HepG2 (cell line): ENCODE measurements around the gene GALNT12. TPM values are rescaled to one million over a fixed set of nuclear protein-coding genes. Genes with fewer than 3 reads are reported as not detected.

ENCODE experiments used
- ATAC-seq: fragments of 200-7000 bp; cut with Tn5 transposase; 3 replicates; pipeline ENCODE4 v1.9.1; 2020; ENCODE audit warnings: mild to moderate bottlenecking, moderate library complexity
- BruUV-seq: library from RNA; stranded (reverse); fragments of 400-500 nt; replicated peaks from 2 replicates; lab custom pipeline; 2021; lab: Mats Ljungman, UMichigan
- CTCF ChIA-PET: fragments of 300-600 bp; formaldehyde crosslinking; extraction: SDS; loops from one replicate; lab custom pipeline; 2021; ENCODE audit warnings: low total read pairs, inconsistent platforms, low intra/inter-chr PET ratio; lab: Yijun Ruan, JAX
- POLR2A ChIA-PET: fragments of 350-600 bp; sonication (Branson Sonifier 250); formaldehyde crosslinking; loops from one replicate; lab custom pipeline; 2020; ENCODE audit warnings: antibody characterized with exemption, inconsistent platforms; lab: Yijun Ruan, JAX
- DNase-seq: peaks from one replicate; pipeline ENCODE4 v3.0.0-alpha.2; 2015; ENCODE audit warnings: low spot score
- FAIRE-seq: peaks from 3 replicates; lab custom pipeline; 2011; peaks lifted over from hg19 to GRCh38; lab: Jason Lieb, UNC
- H2AFZ ChIP-seq: one replicate; pipeline ENCODE4 v1.6.1; 2011; ENCODE audit warnings: low read length, inconsistent platforms
- H3K27ac ChIP-seq: fragments of 300-600 bp; 3 replicates; pipeline ENCODE4 v1.8.0; 2011; ENCODE audit warnings: mixed run types, mild to moderate bottlenecking, mixed read lengths, low read length, inconsistent platforms; ENCODE audit not compliant: insufficient read depth; ENCODE audit errors: extremely low read length
- H3K27me3 ChIP-seq, 2 experiments: fragments of 200-600 bp in 1 of 2; 2 replicates in 1 of 2; 3 replicates in 1 of 2; pipeline versions ENCODE4 v1.6.0 to v1.8.0; 2011; ENCODE audit warnings: low read length in 2 of 2, mild to moderate bottlenecking in 2 of 2, moderate library complexity in 2 of 2, inconsistent platforms in 1 of 2; ENCODE audit not compliant: insufficient read depth in 2 of 2, control insufficient read depth in 1 of 2
- H3K36me3 ChIP-seq, 2 experiments: fragments of 200-600 bp in 1 of 2; replicated peaks in 1 of 2; 2 replicates in 1 of 2; 3 replicates in 1 of 2; pipeline versions ENCODE4 v1.5.1 to v1.8.0; 2011; ENCODE audit warnings: low read length in 2 of 2, inconsistent platforms in 1 of 2; ENCODE audit not compliant: insufficient read depth in 2 of 2, control insufficient read depth in 1 of 2
- H3K4me1 ChIP-seq: 2 replicates; pipeline ENCODE4 v1.5.1; 2012; ENCODE audit warnings: low read length, inconsistent platforms; ENCODE audit not compliant: insufficient read depth
- H3K4me2 ChIP-seq: 2 replicates; pipeline ENCODE4 v1.6.0; 2011; ENCODE audit warnings: low read depth, low read length, inconsistent platforms
- H3K4me3 ChIP-seq, 3 experiments: fragments of 200-600 bp in 1 of 3; sonication (generic), shearing (Covaris generic) in 1 of 3; replicated peaks in 1 of 3; 2 replicates each; pipeline ENCODE4 v1.5.1; 2011 to 2016; ENCODE audit warnings: low read length in 3 of 3, inconsistent platforms in 2 of 3, low read depth in 2 of 3, mild to moderate bottlenecking in 2 of 3, control low read depth in 1 of 3, mixed read lengths in 1 of 3; ENCODE audit not compliant: insufficient read depth in 1 of 3
- H3K79me2 ChIP-seq: one replicate; pipeline ENCODE4 v1.6.1; 2011; ENCODE audit warnings: low read length, inconsistent platforms; ENCODE audit not compliant: insufficient read depth
- H3K9ac ChIP-seq: 2 replicates; pipeline ENCODE4 v1.6.0; 2011; ENCODE audit warnings: mild to moderate bottlenecking, low read depth, low read length, inconsistent platforms; ENCODE audit not compliant: insufficient read depth
- H3K9me3 ChIP-seq: 2 replicates; pipeline ENCODE4 v1.5.1; 2012; ENCODE audit warnings: mild to moderate bottlenecking, low read length
- H4K20me1 ChIP-seq: 2 replicates; pipeline ENCODE4 v1.6.0; 2011; ENCODE audit warnings: inconsistent platforms, mild to moderate bottlenecking, low read length, moderate library complexity; ENCODE audit not compliant: insufficient read depth
- ARNT2 ChIP-seq: sonication (generic); formaldehyde crosslinking; IDR thresholded peaks from 2 replicates; pipeline ENCODE4 v1.8.0; 2022; ENCODE audit warnings: mild to moderate bottlenecking, low read depth, missing genetic modification reagents, moderate library complexity
- ATF4 ChIP-seq, 2 experiments: fragments of 450-650 bp in 1 of 2; sonication (generic) in 1 of 2; formaldehyde crosslinking; IDR thresholded peaks; 2 replicates each; pipeline versions ENCODE4 v1.5.0 to v1.8.0; 2020 to 2022; ENCODE audit warnings: mild to moderate bottlenecking in 1 of 2, missing genetic modification reagents in 1 of 2
- BORCS8-MEF2B ChIP-seq: sonication (generic); formaldehyde crosslinking; IDR thresholded peaks from 2 replicates; pipeline ENCODE4 v1.8.0; 2022; ENCODE audit warnings: mild to moderate bottlenecking, missing genetic modification reagents
- KAT8 ChIP-seq: IDR thresholded peaks from 2 replicates; pipeline ENCODE4 v1.6.1; 2016; ENCODE audit warnings: missing genetic modification reagents, missing compliant biosample characterization
- PAXIP1 ChIP-seq: sonication (generic); formaldehyde crosslinking; conservative IDR thresholded peaks from 2 replicates; pipeline ENCODE4 v1.4.0; 2020; ENCODE audit warnings: mild to moderate bottlenecking, missing genetic modification reagents, moderate library complexity
- PCBP2 ChIP-seq: fragments of 200-400 bp; formaldehyde crosslinking; optimal IDR thresholded peaks from 2 replicates; pipeline ENCODE3; 2018; ENCODE audit warnings: low read length, low read depth; ENCODE audit not compliant: poor library complexity, severe bottlenecking
- SYNCRIP ChIP-seq: fragments of 200-400 bp; formaldehyde crosslinking; IDR thresholded peaks from 2 replicates; pipeline ENCODE4 v1.6.1; 2018; ENCODE audit warnings: mild to moderate bottlenecking, low read depth, low read length; ENCODE audit not compliant: insufficient read depth
- ZIK1 ChIP-seq: sonication (generic); formaldehyde crosslinking; IDR thresholded peaks from 2 replicates; pipeline ENCODE4 v1.5.0; 2020; ENCODE audit warnings: mild to moderate bottlenecking, low read depth, missing genetic modification reagents, borderline replicate concordance
- ZNF441 ChIP-seq: sonication (generic); formaldehyde crosslinking; IDR thresholded peaks from 2 replicates; pipeline ENCODE4 v1.7.0; 2021; ENCODE audit warnings: missing genetic modification reagents, borderline replicate concordance
- ZNF550 ChIP-seq: sonication (generic); formaldehyde crosslinking; IDR thresholded peaks from 2 replicates; pipeline ENCODE4 v1.4.0; 2020; ENCODE audit warnings: mild to moderate bottlenecking, missing genetic modification reagents, borderline replicate concordance
- WGBS: methylation state at CpG from one replicate; pipeline ENCODE4 v1.1.6; 2017; ENCODE audit warnings: low lambda C conversion rate; 5-methylcytosine and 5-hydroxymethylcytosine counted together
- in situ Hi-C: cut with HindIII; loops from 2 replicates; pipeline ENCODE4 v1.10.0; 2017; ENCODE audit warnings: low pct_unique_long_range_greater_than_20kb; ENCODE audit not compliant: extremely low pct_ligation_motif_present
- intact Hi-C: fragments of 100-400 bp; cut with micrococcal nuclease; formaldehyde crosslinking; loops from one replicate; pipeline ENCODE4 v1.10.0; 2022; ENCODE audit not compliant: unreplicated experiment
- polyA plus RNA-seq, 8 experiments: library from polyadenylated mRNA; depleted of rRNA in 3 of 8; stranded (reverse) in 7 of 8; unstranded in 1 of 8; fragments of >200 nt; fragmentation: Illumina TruSeq in 4 of 8; extraction: Trizol in 4 of 8; gene quantifications; 2 replicates each; pipeline versions ENCODE4 v1.2.1 to v1.2.3, GENCODE V29; 2011 to 2016; ENCODE audit warnings: low read depth in 4 of 8, missing spikeins in 1 of 8, mixed read lengths in 1 of 8; ENCODE audit not compliant: insufficient read depth in 1 of 8
- total RNA-seq, 5 experiments: library from RNA; depleted of rRNA; stranded (reverse); fragments of >200 nt; fragmentation: Illumina TruSeq; extraction: Trizol; gene quantifications; 2 replicates each; pipeline ENCODE4 v1.2.3, GENCODE V29; 2016; ENCODE audit warnings: low read depth in 1 of 5
- TF ChIP-seq, protein P1 (sequence below): sonication (generic); formaldehyde crosslinking; IDR thresholded peaks from 2 replicates; pipeline ENCODE4 v1.4.0; 2020; ENCODE audit warnings: mild to moderate bottlenecking, missing genetic modification reagents
- TF ChIP-seq, protein P2 (sequence below): sonication (generic); formaldehyde crosslinking; IDR thresholded peaks from 2 replicates; pipeline ENCODE4 v1.8.1; 2022; ENCODE audit warnings: mild to moderate bottlenecking, missing genetic modification reagents

The GALNT12 gene
- total and polyA plus RNA-seq, 2 of the 13 experiments (the other 11 are each of a cell fraction or from before 2014, with no cell fraction given): 0.07 TPM; not detected in 1

DNA sequence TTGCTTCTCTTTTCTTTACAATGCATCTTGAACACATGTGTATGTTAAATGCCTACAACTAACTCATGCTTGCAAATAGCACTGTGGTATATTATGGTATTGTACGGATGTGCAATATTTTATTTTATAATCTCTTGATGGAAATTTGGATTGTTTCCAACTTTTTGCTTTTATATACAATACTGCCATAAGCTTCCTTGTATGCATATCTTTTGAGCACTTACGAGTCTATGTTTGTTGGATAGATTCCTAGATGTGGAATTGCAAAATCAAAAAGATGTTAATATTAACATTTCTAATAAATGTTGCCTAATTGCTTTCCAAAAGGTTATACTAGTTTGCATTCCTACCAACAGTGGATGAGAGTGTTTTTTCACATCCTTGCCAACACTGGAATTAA, 3.4 kb upstream of the GALNT12 start:
- Histone ChIP-seq H4K20me1 (no peaks in the 10 kb centered on the region), H3K36me3 (no peaks in the 10 kb centered on the region), H3K4me2 (no peak overlapping the region), H3K27me3 (peaks cover 2 to 15% of the 10 kb centered on the region in 2 experiments; a peak in 2 of 5 replicates), H3K9ac (no peak overlapping the region), H3K79me2 (no peaks in the 10 kb centered on the region), H3K9me3 (no peaks in the 10 kb centered on the region), H2AFZ (no peak overlapping the region), H3K27ac (no peak overlapping the region), H3K4me3 (no peak overlapping the region), H3K4me1 (no peaks in the 10 kb centered on the region)
- no TSS peak for BruUV-seq
- intact Hi-C loops (no loop called here), in situ Hi-C loops (no loop called here)
- FAIRE-seq (no peak), ATAC-seq (no peak), DNase-seq (no peak)
- WGBS: 2% methylated on average over 2 of the region's 2 CpGs
- no peak for TF ChIP-seq PCBP2
- no peak for TF ChIP-seq ARNT2 (CRISPR knock-in tag)
- no peak for TF ChIP-seq ATF4 (CRISPR knock-in tag; IDR thresholded peaks at IDR 0.05)
- no peak for TF ChIP-seq ZNF441 (CRISPR knock-in tag)
- no peak for TF ChIP-seq ZNF550 (CRISPR knock-in tag)
- TF ChIP-seq, protein P1, sequence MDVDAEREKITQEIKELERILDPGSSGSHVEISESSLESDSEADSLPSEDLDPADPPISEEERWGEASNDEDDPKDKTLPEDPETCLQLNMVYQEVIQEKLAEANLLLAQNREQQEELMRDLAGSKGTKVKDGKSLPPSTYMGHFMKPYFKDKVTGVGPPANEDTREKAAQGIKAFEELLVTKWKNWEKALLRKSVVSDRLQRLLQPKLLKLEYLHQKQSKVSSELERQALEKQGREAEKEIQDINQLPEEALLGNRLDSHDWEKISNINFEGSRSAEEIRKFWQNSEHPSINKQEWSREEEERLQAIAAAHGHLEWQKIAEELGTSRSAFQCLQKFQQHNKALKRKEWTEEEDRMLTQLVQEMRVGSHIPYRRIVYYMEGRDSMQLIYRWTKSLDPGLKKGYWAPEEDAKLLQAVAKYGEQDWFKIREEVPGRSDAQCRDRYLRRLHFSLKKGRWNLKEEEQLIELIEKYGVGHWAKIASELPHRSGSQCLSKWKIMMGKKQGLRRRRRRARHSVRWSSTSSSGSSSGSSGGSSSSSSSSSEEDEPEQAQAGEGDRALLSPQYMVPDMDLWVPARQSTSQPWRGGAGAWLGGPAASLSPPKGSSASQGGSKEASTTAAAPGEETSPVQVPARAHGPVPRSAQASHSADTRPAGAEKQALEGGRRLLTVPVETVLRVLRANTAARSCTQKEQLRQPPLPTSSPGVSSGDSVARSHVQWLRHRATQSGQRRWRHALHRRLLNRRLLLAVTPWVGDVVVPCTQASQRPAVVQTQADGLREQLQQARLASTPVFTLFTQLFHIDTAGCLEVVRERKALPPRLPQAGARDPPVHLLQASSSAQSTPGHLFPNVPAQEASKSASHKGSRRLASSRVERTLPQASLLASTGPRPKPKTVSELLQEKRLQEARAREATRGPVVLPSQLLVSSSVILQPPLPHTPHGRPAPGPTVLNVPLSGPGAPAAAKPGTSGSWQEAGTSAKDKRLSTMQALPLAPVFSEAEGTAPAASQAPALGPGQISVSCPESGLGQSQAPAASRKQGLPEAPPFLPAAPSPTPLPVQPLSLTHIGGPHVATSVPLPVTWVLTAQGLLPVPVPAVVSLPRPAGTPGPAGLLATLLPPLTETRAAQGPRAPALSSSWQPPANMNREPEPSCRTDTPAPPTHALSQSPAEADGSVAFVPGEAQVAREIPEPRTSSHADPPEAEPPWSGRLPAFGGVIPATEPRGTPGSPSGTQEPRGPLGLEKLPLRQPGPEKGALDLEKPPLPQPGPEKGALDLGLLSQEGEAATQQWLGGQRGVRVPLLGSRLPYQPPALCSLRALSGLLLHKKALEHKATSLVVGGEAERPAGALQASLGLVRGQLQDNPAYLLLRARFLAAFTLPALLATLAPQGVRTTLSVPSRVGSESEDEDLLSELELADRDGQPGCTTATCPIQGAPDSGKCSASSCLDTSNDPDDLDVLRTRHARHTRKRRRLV: no peak
- no peak for TF ChIP-seq KAT8 (CRISPR knock-in tag)
- no peak for TF ChIP-seq SYNCRIP
- no peak for TF ChIP-seq PAXIP1 (CRISPR knock-in tag)
- no peak for TF ChIP-seq ZIK1
- TF ChIP-seq, protein P2, sequence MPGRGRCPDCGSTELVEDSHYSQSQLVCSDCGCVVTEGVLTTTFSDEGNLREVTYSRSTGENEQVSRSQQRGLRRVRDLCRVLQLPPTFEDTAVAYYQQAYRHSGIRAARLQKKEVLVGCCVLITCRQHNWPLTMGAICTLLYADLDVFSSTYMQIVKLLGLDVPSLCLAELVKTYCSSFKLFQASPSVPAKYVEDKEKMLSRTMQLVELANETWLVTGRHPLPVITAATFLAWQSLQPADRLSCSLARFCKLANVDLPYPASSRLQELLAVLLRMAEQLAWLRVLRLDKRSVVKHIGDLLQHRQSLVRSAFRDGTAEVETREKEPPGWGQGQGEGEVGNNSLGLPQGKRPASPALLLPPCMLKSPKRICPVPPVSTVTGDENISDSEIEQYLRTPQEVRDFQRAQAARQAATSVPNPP: no peak
- TF ChIP-seq BORCS8-MEF2B (CRISPR knock-in tag): no peak
- CTCF ChIA-PET: no interaction called here
- POLR2A ChIA-PET: no interaction called here
